ENCODE data around the gene IMPACT.

GRCh38 chr18:24502667-24503523, 76.4 kb downstream of the IMPACT start:
- TF ChIP-seq CTCF (IDR thresholded peaks at IDR 0.05) (no peak), POLR2A (IDR thresholded peaks at IDR 0.05) (no peak)

Data from heart left ventricle (tissue), 13 donors.